GM18511 (cell line): ENCODE data around the gene MAP3K19.
"Not testable (repeated sequence)": the region's sequence is repeated elsewhere in the genome, so short reads cannot be mapped to it uniquely, and the experiment has no call there.

ENCODE experiments used
- ATAC-seq: cut with Tn5 transposase; IDR thresholded peaks from one replicate; pipeline ENCODE4 v1.9.1; 2021; ENCODE audit warnings: mild to moderate bottlenecking, moderate library complexity; ENCODE audit not compliant: unreplicated experiment

MAP3K19 gene

GRCh38 chr2:135047300-135047699 is at the start of gene MAP3K19:
Gene MAP3K19 (minus strand): TSS chr2:135047447. CDS start chr2:135024647, 22,800 bp downstream.
- ATAC-seq: no peak

DNA sequence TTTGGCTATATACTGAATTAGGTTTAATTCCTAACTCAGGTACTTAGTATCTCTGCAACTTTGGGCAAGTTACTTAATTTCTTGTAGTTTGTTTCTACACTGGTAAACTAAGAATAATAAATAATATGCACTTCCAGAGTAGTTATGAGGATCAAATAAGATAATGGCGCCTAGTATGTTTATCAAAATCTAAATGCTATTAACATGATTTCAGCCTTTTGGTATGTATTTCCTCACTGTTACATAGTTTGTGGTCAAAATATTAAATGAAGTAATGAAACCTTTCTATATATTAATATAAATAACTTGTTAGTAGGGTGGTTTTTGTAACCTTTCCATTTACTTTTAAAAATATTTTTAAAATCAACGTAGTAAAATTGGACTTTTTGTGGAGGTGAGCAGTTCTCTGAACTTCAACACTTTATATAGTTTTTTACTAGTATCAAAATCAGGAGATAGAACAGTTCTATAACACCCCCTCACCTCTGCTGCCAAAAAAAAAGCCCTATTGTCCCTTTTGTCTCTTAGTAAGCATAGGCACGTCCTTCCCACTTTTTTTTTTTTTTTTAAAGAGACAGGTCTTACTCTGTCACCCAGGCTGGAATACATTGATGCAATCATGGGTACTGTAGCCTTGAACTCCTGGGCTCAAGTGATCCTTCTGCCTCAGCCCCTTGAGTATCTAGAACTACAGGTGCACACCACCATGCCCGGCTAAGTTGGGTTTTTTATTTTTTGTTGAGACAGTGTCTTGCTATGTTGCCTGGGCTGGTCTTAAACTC is 49.6 kb upstream of the MAP3K19 start:
- ATAC-seq: no peak

GRCh38 chr2:135095591-135095990 is 48.3 kb upstream of the MAP3K19 start:
- no peak for ATAC-seq

GRCh38 chr2:135094508-135094907 is 47.3 kb upstream of the MAP3K19 start:
- ATAC-seq: no peak

DNA sequence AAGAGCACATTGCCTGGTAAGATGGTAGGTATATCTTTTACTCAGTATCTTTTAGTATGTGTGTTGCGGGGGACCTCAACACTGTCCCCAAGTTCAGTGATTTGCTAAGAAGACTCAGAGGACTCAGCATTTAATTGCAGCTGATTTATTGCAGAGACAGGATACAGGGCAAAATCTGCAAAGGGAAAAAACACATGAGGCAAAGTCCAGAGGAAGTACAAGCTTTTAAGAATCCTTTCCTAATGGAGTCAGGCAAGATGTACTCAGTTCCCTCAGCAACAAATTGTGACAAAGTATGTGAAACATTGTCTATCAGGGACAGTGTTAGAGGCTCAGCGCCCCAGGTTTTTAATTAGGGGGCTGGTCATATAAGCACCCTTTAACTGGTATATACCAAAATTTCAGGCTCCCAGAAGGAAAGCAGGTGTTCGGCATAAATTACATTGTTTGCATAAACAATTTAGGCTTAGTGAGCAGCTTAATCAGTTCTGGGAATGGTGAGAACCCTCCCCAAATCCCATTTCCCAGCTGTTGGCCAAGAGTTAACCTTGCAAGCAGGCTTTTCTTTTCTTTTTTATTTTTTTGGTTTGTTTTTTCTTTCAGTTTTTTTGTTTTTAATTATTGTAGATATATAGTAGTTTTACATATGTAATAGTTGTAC is 46.6 kb upstream of the MAP3K19 start:
- ATAC-seq: no peak

GRCh38 chr2:135093193-135093592 is 45.9 kb upstream of the MAP3K19 start:
- ATAC-seq: no peak

GRCh38 chr2:135091681-135092080 is 44.4 kb upstream of the MAP3K19 start:
- no peak for ATAC-seq

GRCh38 chr2:135089597-135089996 is 42.4 kb upstream of the MAP3K19 start:
- not testable (repeated sequence) for ATAC-seq

DNA sequence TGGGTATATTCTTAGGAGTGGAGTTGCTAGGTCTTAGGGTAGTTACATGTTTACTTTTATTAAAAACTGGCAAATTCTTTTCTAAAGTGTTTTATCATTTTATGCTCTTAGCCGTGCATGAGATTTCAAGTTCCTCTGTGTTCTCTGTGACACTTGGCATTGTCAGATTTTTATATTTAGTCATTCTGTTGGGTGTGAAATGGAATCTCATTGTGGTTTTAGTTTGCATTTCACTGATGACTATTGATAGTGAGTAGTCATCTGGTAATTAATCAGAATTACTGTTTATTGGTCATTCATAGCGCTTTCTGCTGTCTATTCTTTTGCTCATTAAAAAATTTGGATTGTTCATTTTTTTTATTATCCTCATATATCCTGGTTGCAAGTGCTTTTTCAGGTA is 39.0 kb upstream of the MAP3K19 start:
- ATAC-seq: no peak

DNA sequence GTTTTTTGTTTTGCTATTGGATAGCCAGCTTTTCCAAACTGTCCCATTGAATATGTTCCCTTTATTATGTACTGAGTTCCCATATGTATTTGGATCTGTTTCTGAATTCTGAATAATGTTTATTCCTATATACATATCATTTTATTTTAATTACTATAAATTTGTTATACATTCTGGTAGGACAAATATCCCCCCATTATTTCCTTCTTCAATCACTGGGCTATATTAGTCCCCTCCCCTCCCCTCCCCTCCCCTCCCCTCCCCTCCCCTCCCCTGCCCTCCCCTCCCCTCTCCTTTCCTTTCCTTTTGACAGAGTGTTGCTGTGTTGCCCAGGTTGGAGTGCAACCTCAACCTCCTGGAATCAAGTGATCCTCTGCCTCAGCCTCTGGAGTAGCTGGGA is 31.2 kb upstream of the MAP3K19 start:
- no peak for ATAC-seq

GRCh38 chr2:135076556-135076955 is 29.3 kb upstream of the MAP3K19 start:
- no peak for ATAC-seq

- no peak for ATAC-seq
Measured at GRCh38 chr2:135074216-135074615, 27.0 kb upstream of the MAP3K19 start.

GRCh38 chr2:135072125-135072997 is 25.1 kb upstream of the MAP3K19 start:
- no peak for ATAC-seq

DNA sequence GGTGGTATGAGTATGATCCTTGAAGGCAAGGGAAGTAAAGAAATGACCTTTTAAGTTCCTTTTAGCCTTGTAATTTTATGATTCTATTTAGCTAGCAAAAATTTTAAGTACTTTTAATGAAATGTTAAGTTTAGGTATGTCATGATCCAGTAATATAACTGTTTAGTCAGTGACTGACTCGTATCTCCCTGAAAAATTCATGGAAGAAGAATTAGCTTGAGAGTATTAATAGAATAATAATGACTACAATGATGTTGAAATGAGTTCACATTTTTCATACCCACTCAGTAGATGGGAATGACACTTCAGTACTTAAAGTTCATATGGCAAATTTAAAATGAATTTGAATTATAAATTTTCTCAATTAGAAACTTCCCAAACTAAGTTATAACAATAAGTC is 19.5 kb upstream of the MAP3K19 start:
- no peak for ATAC-seq

DNA sequence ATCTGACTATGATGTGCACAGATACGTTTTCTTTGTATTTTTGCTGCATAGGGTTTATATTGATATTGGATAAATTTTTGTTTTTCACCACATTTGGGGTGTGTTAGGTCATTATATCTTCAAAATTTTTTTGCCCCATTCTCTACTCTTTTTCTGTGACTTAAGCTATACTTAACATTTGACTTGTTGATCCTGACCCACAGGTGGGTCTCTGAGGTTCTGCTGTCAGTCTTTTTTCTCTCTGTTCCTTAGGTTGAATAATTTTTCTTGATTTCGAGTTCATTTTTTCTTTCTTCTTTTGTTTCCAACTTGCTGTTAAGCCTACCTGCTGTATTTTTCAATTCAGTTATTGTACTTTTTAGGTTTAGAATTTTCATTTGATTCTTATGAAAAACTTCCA is 16.9 kb upstream of the MAP3K19 start:
- no peak for ATAC-seq

GRCh38 chr2:135063210-135063609 is 16.0 kb upstream of the MAP3K19 start:
- no peak for ATAC-seq

GRCh38 chr2:135059577-135059976 is 12.3 kb upstream of the MAP3K19 start:
- no peak for ATAC-seq

GRCh38 chr2:135056790-135057189 is 9.5 kb upstream of the MAP3K19 start:
- ATAC-seq: no peak

DNA sequence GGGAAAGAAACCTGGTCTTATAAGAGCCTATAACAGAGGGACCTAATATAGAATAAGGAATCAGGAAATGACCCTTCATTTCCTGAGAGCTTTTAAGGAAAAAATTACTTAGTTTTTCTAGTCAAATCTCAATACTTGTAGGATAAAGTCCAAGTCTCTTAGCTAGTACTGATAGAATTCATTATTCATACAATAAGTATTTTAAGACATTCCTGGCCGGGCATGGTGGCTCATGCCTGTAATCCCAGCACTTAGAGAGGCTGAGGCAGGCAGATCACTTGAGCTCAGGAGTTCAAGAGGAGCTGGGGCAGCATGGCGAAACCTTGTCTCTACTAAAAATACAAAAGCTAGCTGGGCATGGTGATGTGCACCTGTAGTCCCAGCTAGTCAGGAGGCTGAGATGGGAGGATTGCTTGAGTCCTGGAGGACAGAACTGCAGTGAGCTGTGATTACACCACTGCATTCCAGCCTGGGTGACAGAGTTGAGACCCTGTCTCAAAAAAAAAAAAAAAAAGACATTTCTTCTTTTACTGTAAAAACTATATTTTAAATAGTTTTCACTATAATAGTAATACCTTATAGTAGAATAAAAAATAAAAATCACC is 8.0 kb upstream of the MAP3K19 start:
- ATAC-seq: no peak

GRCh38 chr2:135052997-135053474 is 5.8 kb upstream of the MAP3K19 start:
- ATAC-seq: peak; percentile 44
